ENCODE data around the gene TTLL5.

The TTLL5 gene

GRCh38 chr14:75969126-75969525, 308.1 kb downstream of the TTLL5 start:
- no peak for DNase-seq (ENCODE audit: low spot score)

- DNase-seq (ENCODE audit: low spot score), result no peak
Measured at GRCh38 chr14:75969891-75970290, 308.8 kb downstream of the TTLL5 start.

- DNase-seq (ENCODE audit: low spot score), result no peak
Measured at GRCh38 chr14:75970989-75971388, 309.9 kb downstream of the TTLL5 start.

- DNase-seq (ENCODE audit: low spot score), result no peak
Measured at GRCh38 chr14:75971509-75971908, 310.5 kb downstream of the TTLL5 start.

GRCh38 chr14:75972801-75973421, 311.9 kb downstream of the TTLL5 start:
- DNase-seq (ENCODE audit: low spot score), result no peak

GRCh38 chr14:75976826-75977581, 316.0 kb downstream of the TTLL5 start:
- DNase-seq (ENCODE audit: low spot score), result peak; percentile 24

- DNase-seq (ENCODE audit: low spot score), result no peak
Measured at GRCh38 chr14:75977582-75977943, 316.5 kb downstream of the TTLL5 start.

- DNase-seq (ENCODE audit: low spot score), result no peak
Measured at GRCh38 chr14:75978249-75978731, 317.2 kb downstream of the TTLL5 start.

GRCh38 chr14:75979071-75979571, 318.1 kb downstream of the TTLL5 start:
- DNase-seq (ENCODE audit: low spot score), result peak; percentile 63

GRCh38 chr14:75979648-75980565, 318.9 kb downstream of the TTLL5 start:
- no peak for DNase-seq (ENCODE audit: low spot score)

GRCh38 chr14:75980856-75981255, 319.8 kb downstream of the TTLL5 start:
- DNase-seq (ENCODE audit: low spot score), result no peak

- peak; percentile 80 for DNase-seq (ENCODE audit: low spot score)
Measured at GRCh38 chr14:75981426-75982265, 320.6 kb downstream of the TTLL5 start, which contains the start of gene TGFB3. Gene TGFB3 (minus strand): TSS chr14:75981995. CDS start chr14:75980893, 1,102 bp downstream.

GRCh38 chr14:75982266-75983018, 321.4 kb downstream of the TTLL5 start:
- DNase-seq (ENCODE audit: low spot score), result peak; percentile 73

GRCh38 chr14:75983019-75983358, 321.9 kb downstream of the TTLL5 start:
- DNase-seq (ENCODE audit: low spot score), result no peak

GRCh38 chr14:75984674-75985073, 323.6 kb downstream of the TTLL5 start:
- DNase-seq (ENCODE audit: low spot score), result no peak

GRCh38 chr14:75985618-75986438, 324.8 kb downstream of the TTLL5 start, which contains the start of gene IFT43:
Gene IFT43 (plus strand): TSS chr14:75985763. CDS start chr14:75985787, 24 bp downstream.
- DNase-seq (ENCODE audit: low spot score), result peak; percentile 85

- no peak for DNase-seq (ENCODE audit: low spot score)
Measured at GRCh38 chr14:75986439-75986765, 325.4 kb downstream of the TTLL5 start.

- DNase-seq (ENCODE audit: low spot score), result no peak
Measured at GRCh38 chr14:75987201-75987970, 326.3 kb downstream of the TTLL5 start.

- peak; percentile 38 for DNase-seq (ENCODE audit: low spot score)
Measured at GRCh38 chr14:75989134-75989533, 328.1 kb downstream of the TTLL5 start.

Measured in AG08395 (cell line).